A673 (cell line): ENCODE measurements around the gene PTPN18.

Source experiments
- EZH2 ChIP-seq: fragments of 200-600 bp; sonication (generic); IDR thresholded peaks from 2 replicates; pipeline ENCODE4 v1.6.1; 2017; ENCODE audit warnings: borderline replicate concordance, low read depth, mild to moderate bottlenecking, mixed read lengths, antibody characterized with exemption, low read length; ENCODE audit not compliant: poor library complexity, severe bottlenecking
- TF ChIP-seq, protein P1 (sequence below): fragments of 300-800, 200-600 bp; sonication (generic); conservative IDR thresholded peaks from 2 replicates; pipeline ENCODE4 v1.5.1; 2017; ENCODE audit warnings: low read depth, mild to moderate bottlenecking, antibody characterized with exemption, low read length, moderate library complexity, mixed read lengths

DNA sequence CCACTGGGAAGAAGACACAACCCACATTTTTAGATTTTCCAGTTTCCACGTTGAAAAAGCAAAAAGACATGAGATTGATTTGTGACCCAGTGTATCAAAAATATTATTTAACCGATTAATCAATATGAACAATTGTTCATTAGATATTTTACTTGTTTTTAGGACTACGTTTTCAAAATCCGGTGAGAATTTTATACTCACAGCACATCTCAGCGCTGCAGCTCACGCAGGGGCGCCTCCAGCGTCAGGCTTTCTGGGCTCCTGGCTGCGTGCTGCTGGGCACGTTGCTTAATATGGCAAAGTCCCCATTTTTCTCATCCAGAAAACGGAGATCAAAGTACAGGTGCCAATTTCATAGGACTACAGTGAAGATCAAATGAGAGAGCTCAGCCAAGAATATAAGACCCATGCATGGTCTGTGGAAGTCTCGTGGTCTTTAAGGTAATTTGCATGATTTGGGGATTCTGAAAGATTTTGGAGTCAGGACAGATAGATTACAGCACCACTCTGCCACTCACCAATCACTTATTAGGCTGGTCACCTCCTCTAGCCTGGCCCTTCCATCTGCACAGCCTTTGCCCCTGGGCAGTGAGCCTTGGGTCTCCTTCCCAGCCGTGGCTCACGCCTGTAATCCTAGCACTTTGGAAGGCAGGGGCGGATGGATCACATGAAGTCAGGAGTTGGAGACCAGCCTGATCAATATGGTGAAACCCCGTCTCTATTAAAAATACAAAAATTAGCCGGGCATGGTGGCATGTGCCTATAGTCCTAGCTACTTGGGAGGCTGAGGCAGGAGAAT is 36.2 kb downstream of the PTPN18 start:
- TF ChIP-seq, protein P1, sequence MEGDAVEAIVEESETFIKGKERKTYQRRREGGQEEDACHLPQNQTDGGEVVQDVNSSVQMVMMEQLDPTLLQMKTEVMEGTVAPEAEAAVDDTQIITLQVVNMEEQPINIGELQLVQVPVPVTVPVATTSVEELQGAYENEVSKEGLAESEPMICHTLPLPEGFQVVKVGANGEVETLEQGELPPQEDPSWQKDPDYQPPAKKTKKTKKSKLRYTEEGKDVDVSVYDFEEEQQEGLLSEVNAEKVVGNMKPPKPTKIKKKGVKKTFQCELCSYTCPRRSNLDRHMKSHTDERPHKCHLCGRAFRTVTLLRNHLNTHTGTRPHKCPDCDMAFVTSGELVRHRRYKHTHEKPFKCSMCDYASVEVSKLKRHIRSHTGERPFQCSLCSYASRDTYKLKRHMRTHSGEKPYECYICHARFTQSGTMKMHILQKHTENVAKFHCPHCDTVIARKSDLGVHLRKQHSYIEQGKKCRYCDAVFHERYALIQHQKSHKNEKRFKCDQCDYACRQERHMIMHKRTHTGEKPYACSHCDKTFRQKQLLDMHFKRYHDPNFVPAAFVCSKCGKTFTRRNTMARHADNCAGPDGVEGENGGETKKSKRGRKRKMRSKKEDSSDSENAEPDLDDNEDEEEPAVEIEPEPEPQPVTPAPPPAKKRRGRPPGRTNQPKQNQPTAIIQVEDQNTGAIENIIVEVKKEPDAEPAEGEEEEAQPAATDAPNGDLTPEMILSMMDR: no peak
- no peak for TF ChIP-seq EZH2
